Motor neuron (in vitro differentiated cells): ENCODE measurements around the gene GEMIN7. TPM values are rescaled to one million over a fixed set of nuclear protein-coding genes. Genes with fewer than 3 reads are reported as not detected.
A peak's percentile ranks its signal among the peaks of the same experiment; 100 is the strongest.

Source experiments
- ATAC-seq, 8 experiments: fragments of 200-7000 bp; cut with Tn5 transposase; replicated peaks in 6 of 8; 2 replicates each; pipeline ENCODE4 v1.8.0; 2021; ENCODE audit warnings: mild to moderate bottlenecking in 8 of 8, moderate library complexity in 8 of 8
- H3K27ac ChIP-seq, 2 donors: fragments of 250-450 bp; sonication (Bioruptor Pico); 2 replicates each; pipeline ENCODE4 v1.9.0; 2021; ENCODE audit warnings: antibody characterized with exemption in 2 of 2, mild to moderate bottlenecking in 2 of 2, moderate library complexity in 1 of 2
- H3K4me1 ChIP-seq, 2 donors: fragments of 250-450 bp; sonication (Bioruptor Pico); replicated peaks in 1 of 2; 2 replicates each; pipeline ENCODE4 v1.6.1; 2021; ENCODE audit warnings: antibody characterized with exemption in 2 of 2, mild to moderate bottlenecking in 2 of 2, moderate library complexity in 1 of 2
- H3K4me3 ChIP-seq, 5 donors: fragments of 250-450 bp; sonication (Bioruptor Pico); 2 replicates each; pipeline ENCODE4 v1.9.0; 2021; ENCODE audit warnings: antibody characterized with exemption in 5 of 5, mild to moderate bottlenecking in 5 of 5, moderate library complexity in 4 of 5
- WGBS, 10 experiments: fragments of 450-650 bp; shearing (Covaris generic); methylation state at CpG; one replicate each; pipeline ENCODE4 v1.0.0; 2022; 5-methylcytosine and 5-hydroxymethylcytosine counted together
- in situ Hi-C, 9 experiments: fragments of 400-800 bp; cut with MboI; loops; one replicate each; pipeline ENCODE4 v1.15.0; 2021; ENCODE audit warnings: low sequenced_read_pairs in 9 of 9, low pct_unique_long_range_greater_than_20kb in 2 of 9; ENCODE audit not compliant: unreplicated experiment in 9 of 9
- total RNA-seq, 8 experiments: library from RNA; unstranded; fragments of 300-600 nt; gene quantifications; 2 replicates each; pipeline versions ENCODE4 v1.2.3 to v1.2.4, GENCODE V29; 2022

Gene GEMIN7
- total RNA-seq, 8 experiments from 2014 or later = 15.5 to 33.8 (median 20.5) TPM

DNA sequence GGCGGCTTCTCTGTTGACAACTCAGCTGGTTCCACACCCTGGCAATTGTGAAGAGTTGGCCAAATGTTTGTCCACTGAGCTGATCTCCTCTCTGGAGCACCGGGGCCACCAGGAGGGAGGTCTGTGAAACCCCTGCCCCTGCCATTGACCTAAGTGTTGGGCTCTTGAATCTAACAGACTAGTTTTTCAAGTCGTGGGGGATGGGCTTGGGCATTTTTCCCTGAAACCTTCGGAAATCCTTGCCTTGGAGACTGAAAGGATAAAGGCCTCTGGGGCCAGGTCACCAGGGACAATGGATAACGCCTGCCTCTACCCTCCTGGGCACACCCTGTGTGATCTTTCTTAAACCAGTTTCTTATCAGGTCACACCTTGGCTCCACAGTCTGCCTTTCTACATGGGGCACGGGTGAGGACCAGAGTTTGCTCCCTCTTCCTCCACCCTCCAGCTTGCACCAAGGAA, 881 bp downstream of the GEMIN7 start:
- H3K4me3 ChIP-seq = peak overlapping the region; percentile 90 to 98 (median 95)
- in situ Hi-C loops = no loop called here
- H3K27ac ChIP-seq = peak overlapping the region; percentile 92 to 97
- ATAC-seq = no peak
- H3K4me1 ChIP-seq = peaks cover 9 to 26% of the 10 kb centered on the region in 2 donors
- 0 to 10% (median 0%) methylated on average over 1 to 4 of the region's 6 CpGs; no CpG with 5 or more reads in 2 of the 10 experiments for WGBS, 10 experiments

GRCh38 chr19:45082170-45082569, 3.1 kb downstream of the GEMIN7 start:
- ATAC-seq = no peak
- H3K4me1 ChIP-seq = peaks cover 9 to 13% of the 10 kb centered on the region in 2 donors
- in situ Hi-C loops = no loop called here
- H3K27ac ChIP-seq = no peak overlapping the region
- H3K4me3 ChIP-seq = no peak overlapping the region
- WGBS, 10 experiments = 87 to 100% (median 100%) methylated on average over 1 to 3 of the region's 5 CpGs; no CpG with 5 or more reads in 3 of the 10 experiments

DNA sequence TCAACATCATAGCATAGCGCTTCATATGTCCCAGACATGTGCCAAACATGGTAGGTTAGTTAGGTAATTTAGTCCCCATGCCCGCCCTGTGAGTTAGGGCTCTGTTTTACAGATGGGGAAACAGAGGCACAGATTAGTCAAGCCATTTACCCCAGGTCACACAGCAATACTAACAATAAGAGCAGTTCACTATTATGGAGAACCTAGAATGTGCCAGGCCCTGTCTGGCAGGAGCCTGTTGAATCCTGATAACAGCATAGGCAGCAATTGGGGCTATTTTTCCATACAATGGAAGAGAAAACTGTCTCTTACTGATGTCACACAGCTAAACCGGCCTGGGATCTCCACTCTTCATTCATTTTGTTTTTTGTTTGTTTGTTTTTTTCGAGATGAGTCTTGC, 7.4 kb downstream of the GEMIN7 start:
- no peak for ATAC-seq

GRCh38 chr19:45087531-45087930, 8.5 kb downstream of the GEMIN7 start:
- 60 to 100% (median 80%) methylated on average over 1 to 8 of the region's 11 CpGs; no CpG with 5 or more reads in 3 of the 10 experiments for WGBS, 10 experiments
- Histone ChIP-seq H3K4me3 (no peak overlapping the region), H3K27ac (no peak overlapping the region), H3K4me1 (peaks cover 6 to 7% of the 10 kb centered on the region in 2 donors)
- in situ Hi-C loops = no loop called here
- ATAC-seq = no peak

More for the DNA sequence above, 7.4 kb downstream of the GEMIN7 start:
- in situ Hi-C loops = no loop called here
- WGBS, 10 experiments = 67 to 100% (median 94%) methylated on average over 1 to 4 of the region's 4 CpGs; no CpG with 5 or more reads in 5 of the 10 experiments
- Histone ChIP-seq H3K27ac (no peak overlapping the region), H3K4me3 (no peak overlapping the region), H3K4me1 (peaks cover 6 to 7% of the 10 kb centered on the region in 2 donors)

GRCh38 chr19:45090034-45090433, 11.0 kb downstream of the GEMIN7 start:
- no peak overlapping the region for H3K4me3 ChIP-seq
- in situ Hi-C loops = no loop called here
- peaks cover 14 to 15% of the 10 kb centered on the region in 2 donors for H3K4me1 ChIP-seq
- no peak overlapping the region for H3K27ac ChIP-seq
- WGBS, 10 experiments = 40 to 100% (median 91%) methylated on average over 2 to 12 of the region's 17 CpGs; no CpG with 5 or more reads in 4 of the 10 experiments
- ATAC-seq = no peak

- peak overlapping the region; percentile 80 to 99 for H3K27ac ChIP-seq
- in situ Hi-C loops = no loop called here
- WGBS, 10 experiments = 30 to 76% (median 42%) methylated on average over 2 to 5 of the region's 5 CpGs; no CpG with 5 or more reads in 6 of the 10 experiments
- peaks cover 14 to 15% of the 10 kb centered on the region in 2 donors for H3K4me1 ChIP-seq
- ATAC-seq = no peak
- H3K4me3 ChIP-seq = peak overlapping the region; percentile 51 to 84 (median 59)
Measured at GRCh38 chr19:45090606-45091005, 11.5 kb downstream of the GEMIN7 start.

GRCh38 chr19:45091031-45091923, 12.2 kb downstream of the GEMIN7 start:
- H3K27ac ChIP-seq = peak overlapping the region; percentile 99
- peaks cover 14 to 15% of the 10 kb centered on the region in 2 donors for H3K4me1 ChIP-seq
- 0 to 19% (median 2%) methylated on average over 1 to 44 of the region's 64 CpGs for WGBS, 10 experiments
- in situ Hi-C loops = no loop called here
- ATAC-seq = peak; percentile 53 to 90 (median 83)
- H3K4me3 ChIP-seq = peak overlapping the region; percentile 51 to 84 (median 59)

DNA sequence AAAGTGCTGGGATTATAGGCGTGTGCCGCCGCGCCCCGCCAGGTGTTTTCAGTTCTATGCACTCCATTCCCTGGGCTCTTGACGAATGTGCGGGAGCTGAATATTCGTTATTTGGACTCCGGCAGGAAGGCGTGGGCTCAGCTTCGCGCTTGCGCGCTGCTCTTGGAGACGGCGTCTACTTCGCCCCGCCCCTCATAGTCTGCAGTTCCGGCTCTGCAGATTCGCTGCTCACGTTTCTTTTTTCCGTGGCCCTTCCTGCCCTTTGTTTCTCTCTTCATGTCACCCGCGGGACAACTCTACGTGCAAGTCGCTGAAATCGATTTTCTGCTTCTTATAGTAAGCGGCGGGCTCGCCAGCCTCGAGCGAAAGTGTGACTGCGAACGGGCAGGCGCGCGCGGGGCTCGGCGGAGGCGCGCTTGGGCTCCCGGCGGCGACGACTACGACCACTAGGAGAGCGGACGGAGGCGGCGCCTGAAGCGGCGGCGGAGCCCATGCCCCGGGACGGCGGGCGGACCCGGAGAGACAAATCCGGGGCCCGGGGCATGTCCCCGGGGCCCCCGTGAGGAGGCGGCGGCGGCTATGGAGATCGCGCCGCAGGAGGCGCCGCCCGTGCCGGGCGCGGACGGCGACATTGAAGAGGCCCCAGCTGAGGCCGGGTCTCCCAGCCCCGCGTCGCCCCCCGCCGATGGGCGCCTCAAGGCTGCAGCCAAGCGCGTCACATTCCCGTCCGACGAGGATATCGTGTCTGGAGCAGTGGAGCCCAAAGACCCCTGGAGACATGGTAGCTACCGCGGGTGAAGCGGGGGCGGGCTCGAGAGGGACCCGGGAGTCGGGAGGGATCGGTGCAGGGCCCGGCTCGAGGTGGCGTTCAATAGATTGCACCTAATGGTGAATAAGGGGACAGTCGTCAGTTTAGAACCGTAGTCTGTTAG, 14.0 kb downstream of the GEMIN7 start, which contains the start of gene PPP1R37:
TSS of gene PPP1R37 (plus strand) at position 433 of the 932 bp plus-strand sequence. CDS start at position 580, 147 bp downstream.
- peak; percentile 57 to 76 (median 66) for ATAC-seq
- 0 to 3% (median 0%) methylated on average over 1 to 45 of the region's 103 CpGs; no CpG with 5 or more reads in 2 of the 10 experiments for WGBS, 10 experiments
- H3K4me1 ChIP-seq = peaks cover 21 to 24% of the 10 kb centered on the region in 2 donors
- in situ Hi-C loops = no loop called here
- peak within 1 kb of the TSS; percentile 99 for H3K27ac ChIP-seq
- H3K4me3 ChIP-seq = peak within 1 kb of the TSS; percentile 51 to 84 (median 59)

DNA sequence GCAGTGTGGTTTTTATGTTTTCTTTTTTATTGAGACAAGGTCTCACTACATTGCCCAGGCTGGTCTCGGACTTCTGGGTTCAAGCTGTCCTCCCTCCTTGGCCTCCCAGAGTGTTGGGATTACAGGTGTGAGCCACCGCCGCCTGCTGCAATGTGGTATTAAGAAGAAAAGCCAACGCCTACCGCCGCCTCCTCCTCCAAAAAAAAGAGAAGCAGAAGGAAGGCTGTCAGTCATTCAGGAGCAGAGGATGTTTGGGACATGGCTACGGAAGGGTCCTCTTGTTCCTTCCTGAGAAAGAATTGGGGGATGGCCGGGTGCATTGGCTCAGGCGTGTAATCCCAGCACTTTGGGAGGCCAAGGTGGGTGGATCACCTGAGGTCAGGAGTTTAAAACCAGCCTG, 15.1 kb downstream of the GEMIN7 start:
- in situ Hi-C loops = no loop called here
- Histone ChIP-seq H3K4me3 (peak overlapping the region; percentile 51 to 84 (median 59)), H3K4me1 (peaks cover 32 to 35% of the 10 kb centered on the region in 2 donors), H3K27ac (no peak overlapping the region)
- WGBS, 10 experiments = 60 to 100% (median 77%) methylated on average over 1 to 7 of the region's 9 CpGs; no CpG with 5 or more reads in 5 of the 10 experiments
- ATAC-seq = no peak

GRCh38 chr19:45094707-45095106, 15.6 kb downstream of the GEMIN7 start:
- Histone ChIP-seq H3K4me1 (peaks cover 38% of the 10 kb centered on the region in 2 donors), H3K4me3 (peak overlapping the region in 2 of 5 donors; percentile 51 to 67)
- in situ Hi-C loops = no loop called here

DNA sequence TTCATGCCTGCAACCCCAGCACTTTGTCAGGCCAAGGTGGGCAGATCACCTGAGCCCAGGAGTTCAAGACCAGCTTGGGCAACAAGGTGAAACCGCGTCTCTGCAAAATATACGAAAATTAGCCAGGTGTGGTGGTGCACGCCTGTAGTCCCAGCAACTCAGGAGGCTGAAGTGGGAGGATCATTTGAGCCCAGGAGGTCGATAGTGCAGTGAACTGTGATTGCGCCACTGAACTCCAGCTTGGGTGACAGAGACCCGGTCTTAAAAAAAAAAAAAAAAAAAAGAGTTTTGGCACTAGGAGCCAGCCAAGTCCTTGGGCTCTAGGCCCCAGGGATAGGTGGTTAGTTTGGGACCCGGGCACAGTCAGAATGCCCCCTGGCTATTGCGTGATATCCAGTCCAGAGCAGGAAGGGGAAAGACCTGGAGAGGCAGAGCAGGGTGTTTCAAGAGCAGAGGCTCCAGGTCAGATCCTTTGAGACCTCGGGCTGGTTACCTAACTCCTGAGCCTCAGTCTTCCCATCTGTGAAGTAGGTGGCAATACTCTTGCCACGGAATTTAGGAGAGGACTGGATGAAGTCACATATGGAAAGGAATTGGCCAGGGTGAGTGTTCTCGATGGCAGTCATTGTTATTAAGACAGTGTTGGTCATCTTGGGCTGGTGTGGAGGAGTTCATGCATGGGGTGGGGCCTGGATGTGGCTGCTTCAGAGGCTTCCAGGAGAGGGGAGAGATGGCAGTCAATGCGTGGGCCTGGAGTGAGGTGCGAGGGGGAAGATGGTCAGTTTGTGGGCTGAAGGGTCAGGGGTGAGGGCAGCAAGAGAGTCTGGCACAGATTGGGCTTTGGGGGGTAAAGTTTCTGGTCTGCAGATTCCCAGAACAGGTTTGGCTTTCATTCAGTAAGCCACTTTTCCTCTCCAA, 16.7 kb downstream of the GEMIN7 start:
- peaks cover 36 to 44% of the 10 kb centered on the region in 2 donors for H3K4me1 ChIP-seq
- no peak overlapping the region for H3K4me3 ChIP-seq
- ATAC-seq = no peak
- WGBS, 10 experiments = 57 to 100% (median 92%) methylated on average over 1 to 9 of the region's 14 CpGs; no CpG with 5 or more reads in 1 of the 10 experiments
- in situ Hi-C loops = no loop called here
- no peak overlapping the region for H3K27ac ChIP-seq

More at GRCh38 chr19:45094707-45095106, 15.6 kb downstream of the GEMIN7 start:
- ATAC-seq = no peak
- no peak overlapping the region for H3K27ac ChIP-seq
- 72 to 100% (median 92%) methylated on average over 1 to 4 of the region's 5 CpGs; no CpG with 5 or more reads in 2 of the 10 experiments for WGBS, 10 experiments
